Measurements from ENCODE around the gene ZNF750.

DNA sequence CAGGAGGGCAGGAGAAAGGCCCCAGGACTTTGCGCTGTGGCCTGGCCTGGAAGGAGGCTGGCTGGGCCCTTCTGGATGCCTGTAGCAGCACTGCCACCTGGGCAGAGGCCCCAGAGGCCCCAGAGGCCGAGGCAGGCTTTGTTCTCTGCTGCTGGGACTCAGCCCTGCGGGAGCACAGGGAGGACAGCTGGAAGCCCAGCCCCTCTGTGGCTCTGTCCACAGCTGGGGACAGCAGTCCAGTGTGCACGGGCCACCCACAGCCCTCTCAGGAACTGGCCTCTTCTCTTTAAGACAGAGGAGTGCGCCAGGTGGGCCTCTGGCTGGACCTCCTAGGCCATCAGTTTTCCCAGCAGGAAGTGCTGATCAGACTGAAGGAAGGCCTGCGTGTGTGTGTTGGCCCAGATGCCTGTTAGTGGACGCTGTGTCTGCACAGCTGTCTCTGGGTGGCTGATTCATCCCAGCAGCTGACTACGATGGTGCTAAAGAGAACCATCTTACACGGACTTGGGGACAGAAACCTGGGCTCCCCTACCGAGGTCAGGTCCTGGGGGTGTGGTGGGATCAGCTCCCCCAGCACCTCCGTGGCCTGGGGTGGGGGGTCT is 26.9 kb upstream of the ZNF750 start:
- TF ChIP-seq, protein P1, sequence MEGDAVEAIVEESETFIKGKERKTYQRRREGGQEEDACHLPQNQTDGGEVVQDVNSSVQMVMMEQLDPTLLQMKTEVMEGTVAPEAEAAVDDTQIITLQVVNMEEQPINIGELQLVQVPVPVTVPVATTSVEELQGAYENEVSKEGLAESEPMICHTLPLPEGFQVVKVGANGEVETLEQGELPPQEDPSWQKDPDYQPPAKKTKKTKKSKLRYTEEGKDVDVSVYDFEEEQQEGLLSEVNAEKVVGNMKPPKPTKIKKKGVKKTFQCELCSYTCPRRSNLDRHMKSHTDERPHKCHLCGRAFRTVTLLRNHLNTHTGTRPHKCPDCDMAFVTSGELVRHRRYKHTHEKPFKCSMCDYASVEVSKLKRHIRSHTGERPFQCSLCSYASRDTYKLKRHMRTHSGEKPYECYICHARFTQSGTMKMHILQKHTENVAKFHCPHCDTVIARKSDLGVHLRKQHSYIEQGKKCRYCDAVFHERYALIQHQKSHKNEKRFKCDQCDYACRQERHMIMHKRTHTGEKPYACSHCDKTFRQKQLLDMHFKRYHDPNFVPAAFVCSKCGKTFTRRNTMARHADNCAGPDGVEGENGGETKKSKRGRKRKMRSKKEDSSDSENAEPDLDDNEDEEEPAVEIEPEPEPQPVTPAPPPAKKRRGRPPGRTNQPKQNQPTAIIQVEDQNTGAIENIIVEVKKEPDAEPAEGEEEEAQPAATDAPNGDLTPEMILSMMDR (IDR thresholded peaks at IDR 0.05; ENCODE audit: low read depth, low read length, poor library complexity, severe bottlenecking), result no peak
- TF ChIP-seq EZH2phosphoT487 (IDR thresholded peaks at IDR 0.05; ENCODE audit: borderline replicate concordance, low read length), result no peak

Measured in DOHH2 (cell line).